ENCODE measurements around the gene MAPK11.
A peak's percentile ranks its signal among the peaks of the same experiment; 100 is the strongest.

MAPK11 gene

GRCh38 chr22:50221410-50222300, 48.5 kb downstream of the MAPK11 start:
- no peak for DNase-seq

DNA sequence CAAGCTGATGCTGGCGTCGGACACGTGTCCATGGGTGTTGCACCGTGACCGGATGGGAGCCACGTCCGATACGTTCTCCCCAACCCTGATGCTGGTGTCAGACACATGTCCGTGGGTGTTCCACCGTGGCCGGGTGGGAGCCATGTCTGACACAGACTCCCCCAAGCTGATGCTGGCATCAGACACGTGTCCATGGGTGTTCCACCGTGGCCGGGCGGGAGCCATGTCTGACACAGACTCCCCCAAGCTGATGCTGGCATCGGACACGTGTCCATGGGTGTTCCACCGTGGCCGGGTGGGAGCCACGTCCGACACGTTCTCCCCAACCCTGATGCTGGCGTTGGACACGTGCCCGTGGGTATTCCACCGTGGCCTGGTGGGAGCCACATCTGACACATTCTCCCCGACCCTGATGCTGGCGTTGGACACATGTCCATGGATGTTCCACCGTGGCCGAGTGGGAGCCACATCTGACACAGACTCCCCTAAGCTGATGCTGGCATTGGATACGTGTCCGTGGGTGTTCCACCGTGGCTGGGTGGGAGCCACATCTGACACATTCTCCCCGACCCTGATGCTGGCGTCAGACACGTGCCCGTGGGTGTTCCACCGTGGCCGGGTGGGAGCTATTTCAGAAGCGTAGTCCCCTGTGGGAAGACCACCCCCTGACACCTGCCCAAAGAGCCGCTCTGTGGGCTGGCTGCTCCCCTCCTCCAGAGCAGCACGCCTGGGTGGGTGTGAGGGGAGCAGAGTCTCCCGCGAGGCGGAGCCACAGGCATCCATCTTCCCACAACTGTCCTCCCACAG, 49.4 kb downstream of the MAPK11 start:
- no peak for DNase-seq

GRCh38 chr22:50219800-50220602, 50.2 kb downstream of the MAPK11 start:
- DNase-seq: no peak

GRCh38 chr22:50218996-50219727, 51.0 kb downstream of the MAPK11 start:
- peak; percentile 77 for DNase-seq

GRCh38 chr22:50218153-50218995, 51.8 kb downstream of the MAPK11 start:
- DNase-seq: no peak

- no peak for DNase-seq
Observed at GRCh38 chr22:50217543-50218152, 52.5 kb downstream of the MAPK11 start.

GRCh38 chr22:50216684-50217520, 53.3 kb downstream of the MAPK11 start:
- DNase-seq: no peak

DNA sequence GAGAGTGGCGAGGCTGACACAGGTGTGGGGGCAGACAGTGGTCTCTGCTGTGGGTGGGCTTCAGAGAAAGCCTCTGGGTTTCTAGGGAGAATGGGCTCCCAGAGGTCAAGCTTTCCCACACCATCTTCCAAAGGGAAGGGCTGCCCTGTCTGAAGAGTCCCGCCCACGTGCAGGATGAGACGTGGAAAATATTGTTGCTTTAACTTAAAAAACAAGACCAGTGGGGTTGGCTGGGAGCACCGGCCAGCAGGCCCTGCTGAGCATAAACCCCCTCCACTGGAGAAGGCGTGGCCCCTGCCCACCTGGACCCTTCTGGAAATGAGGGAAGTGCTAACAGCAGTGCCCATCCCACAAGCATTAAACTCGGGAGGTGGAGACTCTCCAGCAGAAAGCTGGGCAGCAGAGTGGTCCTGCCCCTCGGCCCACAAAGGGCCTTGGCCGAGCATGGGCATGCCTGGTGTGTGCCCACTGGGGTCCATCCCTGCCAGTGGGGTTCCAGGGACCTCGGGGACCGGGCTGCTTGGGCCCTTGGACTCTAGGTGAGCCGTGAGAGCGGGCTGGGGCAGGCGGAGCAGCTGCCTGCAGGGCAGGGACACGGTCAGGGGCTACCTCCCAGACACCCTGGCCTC, 54.0 kb downstream of the MAPK11 start:
- no peak for DNase-seq

- DNase-seq: no peak
Observed at GRCh38 chr22:50215297-50216054, 54.7 kb downstream of the MAPK11 start.

Measured in NCI-H1105 (cell line).